GM19351 (cell line): ENCODE measurements around the gene PAX7.

Experiments
- ATAC-seq: cut with Tn5 transposase; IDR thresholded peaks from one replicate; pipeline ENCODE4 v1.9.1; 2021; ENCODE audit warnings: mild to moderate bottlenecking, moderate library complexity; ENCODE audit not compliant: unreplicated experiment

Gene PAX7

GRCh38 chr1:18640228-18641004 is 9.8 kb downstream of the PAX7 start:
- ATAC-seq = no peak

DNA sequence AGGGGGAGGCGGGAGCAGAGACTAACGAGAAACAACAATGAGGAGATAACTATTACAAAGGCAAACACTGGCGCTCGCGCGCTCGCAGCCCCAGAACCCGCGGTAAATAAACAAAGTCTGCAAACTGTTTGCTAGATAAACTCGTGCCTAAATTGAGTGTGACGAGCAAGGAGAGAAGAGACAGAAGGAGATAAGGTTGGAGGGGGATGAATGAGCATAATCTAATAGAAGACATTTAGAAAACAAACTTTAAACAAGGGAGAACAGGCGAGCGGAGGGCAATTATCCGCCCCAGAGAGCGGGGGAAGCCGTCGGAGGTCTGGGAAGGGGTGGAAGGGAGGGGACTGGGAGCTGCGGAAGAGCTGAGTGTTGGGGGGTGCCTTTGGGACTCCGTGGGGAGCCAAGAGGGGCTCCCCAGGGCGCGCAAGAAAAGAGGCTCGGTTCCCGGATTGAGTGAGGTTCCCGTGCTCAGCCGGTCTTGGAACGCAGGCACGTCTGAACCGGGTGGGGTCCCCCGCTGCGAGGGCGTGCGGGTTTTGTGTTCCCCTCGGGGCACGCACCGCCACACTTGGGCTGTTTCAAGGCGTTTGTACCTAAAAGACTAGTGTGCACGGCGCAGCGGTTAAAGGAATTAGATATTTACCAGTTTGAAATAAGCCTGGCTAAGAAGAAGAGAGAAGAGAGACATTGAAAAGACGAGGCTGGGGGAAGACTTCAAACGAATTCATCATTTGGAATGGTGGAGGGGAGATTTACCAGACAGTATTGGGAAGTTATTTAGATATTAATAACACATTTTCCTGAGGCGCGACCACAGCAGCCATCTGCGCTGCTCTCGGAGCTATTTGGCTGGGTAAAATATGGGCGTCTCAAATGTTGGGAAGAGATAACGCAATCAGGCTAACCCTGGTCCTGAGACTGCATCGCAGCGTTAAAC is 10.6 kb downstream of the PAX7 start:
- ATAC-seq = no peak

DNA sequence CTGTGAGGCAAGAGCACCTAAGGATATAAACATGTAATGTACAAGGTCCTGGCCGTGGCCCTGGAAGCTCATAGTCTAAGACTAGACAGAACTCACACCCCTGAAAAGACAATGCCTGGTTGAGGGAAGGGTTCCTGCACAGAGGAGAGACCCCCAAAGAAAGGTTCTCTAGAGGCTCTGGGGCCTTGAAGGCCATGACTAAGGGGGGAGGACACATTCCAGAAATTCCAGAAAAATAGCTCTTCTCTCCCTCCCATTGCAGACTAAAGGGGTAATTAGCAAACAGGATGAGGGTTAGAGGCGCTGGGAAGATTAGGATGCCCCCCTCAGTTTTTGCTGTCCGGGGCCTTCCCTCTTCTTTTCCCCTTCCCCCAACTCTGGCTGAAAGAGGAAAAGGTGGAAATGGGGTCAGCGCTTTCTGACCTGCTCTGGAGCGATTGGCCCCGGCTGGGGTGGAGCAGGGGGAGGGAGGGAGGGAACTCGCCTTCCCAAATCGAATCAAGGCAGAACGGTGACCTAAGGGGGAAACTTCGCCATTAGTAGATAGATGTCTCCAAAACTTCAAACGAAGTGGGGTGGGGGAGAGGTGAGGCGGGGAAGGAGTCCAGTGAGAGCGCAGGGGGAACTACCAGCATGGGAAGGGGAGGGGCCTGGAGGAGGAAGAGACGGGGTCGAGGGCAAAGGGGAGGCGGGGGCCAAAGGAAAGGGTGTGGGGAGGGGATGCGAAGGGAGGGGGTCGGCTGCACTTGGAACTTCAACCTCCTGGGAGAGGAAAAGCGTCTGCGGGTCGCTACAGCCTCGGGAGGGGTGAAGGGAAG is 11.8 kb downstream of the PAX7 start:
- ATAC-seq = no peak

- no peak for ATAC-seq
Observed at GRCh38 chr1:18643154-18644012, 12.7 kb downstream of the PAX7 start.

- ATAC-seq = no peak
Observed at GRCh38 chr1:18644013-18644399, 13.4 kb downstream of the PAX7 start.

DNA sequence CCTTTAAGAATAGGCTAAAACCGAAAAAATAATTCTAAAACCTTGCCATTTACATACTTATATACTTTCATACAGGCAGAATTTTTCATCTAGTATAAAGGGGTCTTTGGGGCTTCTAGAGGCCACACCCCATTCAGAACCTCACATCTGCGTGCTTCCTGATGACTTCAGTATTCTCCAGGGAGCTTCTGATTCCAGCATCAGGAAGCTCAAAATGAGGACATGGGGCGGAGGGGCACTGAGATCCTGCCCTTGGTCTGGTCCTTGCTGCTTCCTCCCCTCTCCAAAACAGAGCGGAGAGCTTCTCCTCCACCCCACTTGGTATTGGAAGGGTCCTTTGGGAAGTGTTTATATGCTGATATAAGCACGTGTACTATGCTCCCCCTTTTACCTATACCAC is 13.8 kb downstream of the PAX7 start:
- no peak for ATAC-seq

- no peak for ATAC-seq
Observed at GRCh38 chr1:18644973-18645746, 14.5 kb downstream of the PAX7 start.

- no peak for ATAC-seq
Observed at GRCh38 chr1:18645747-18646090, 15.1 kb downstream of the PAX7 start.

DNA sequence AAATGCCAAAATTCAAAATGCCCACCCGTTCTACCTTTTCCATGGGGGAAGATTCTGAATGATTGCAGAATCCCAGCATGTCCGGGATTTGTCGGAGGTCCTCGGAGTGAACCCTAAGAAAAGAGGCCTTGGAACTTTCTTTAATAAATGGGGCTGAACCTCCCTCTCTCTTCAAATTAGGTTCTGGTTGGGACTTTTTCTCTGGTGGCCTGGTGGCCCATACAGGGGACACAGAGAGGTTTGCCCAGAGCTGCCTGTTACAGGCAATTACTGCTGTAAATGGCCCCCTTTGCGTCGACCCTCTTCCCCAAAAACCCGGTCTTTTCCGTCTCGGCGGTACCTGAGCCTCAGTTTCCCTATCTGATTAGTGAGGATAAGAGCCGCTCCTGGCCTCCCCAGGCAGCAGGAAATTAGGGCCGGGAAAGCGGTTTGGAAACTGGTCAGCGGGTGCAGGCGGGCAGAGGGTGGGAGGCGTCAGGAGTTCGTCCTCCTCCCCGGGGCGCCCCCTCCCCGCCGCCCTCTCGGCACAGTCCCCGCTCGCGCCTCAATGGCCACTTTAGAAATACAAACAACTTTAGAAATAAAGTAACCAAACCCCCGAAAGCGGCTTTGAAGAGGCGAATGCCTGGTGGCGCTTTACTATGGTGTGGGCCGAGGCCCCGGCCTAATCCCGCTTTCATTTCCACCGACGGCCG is 15.6 kb downstream of the PAX7 start:
- no peak for ATAC-seq

GRCh38 chr1:18646786-18647410 is 16.3 kb downstream of the PAX7 start:
- ATAC-seq = no peak

DNA sequence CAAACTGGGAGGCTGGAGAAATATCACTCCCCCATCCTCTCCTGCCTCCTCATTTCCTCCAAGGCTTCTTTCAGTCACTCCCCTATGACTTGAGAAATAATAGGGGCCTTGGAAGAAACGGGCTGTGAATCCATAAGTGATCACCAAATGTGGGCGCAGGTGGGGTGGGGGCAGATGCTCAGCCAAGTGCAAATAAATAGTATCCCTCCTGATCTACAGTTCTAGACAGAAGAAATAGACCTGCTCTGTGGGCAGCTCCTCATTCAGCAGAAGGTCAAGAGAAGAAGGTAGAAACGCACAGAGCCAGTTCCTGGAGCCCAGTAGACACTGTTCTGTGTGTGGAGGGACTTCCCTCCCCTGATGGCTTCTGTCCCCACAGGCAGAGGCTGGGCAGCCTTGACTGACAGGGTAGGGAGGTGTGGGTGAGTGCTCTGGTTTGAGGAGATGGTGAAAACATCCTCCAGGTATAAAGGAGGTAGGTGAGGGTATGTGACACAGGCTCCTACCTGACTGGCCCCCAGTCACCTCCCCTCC is 17.1 kb downstream of the PAX7 start:
- no peak for ATAC-seq

GRCh38 chr1:18649693-18650370 is 19.2 kb downstream of the PAX7 start:
- no peak for ATAC-seq

DNA sequence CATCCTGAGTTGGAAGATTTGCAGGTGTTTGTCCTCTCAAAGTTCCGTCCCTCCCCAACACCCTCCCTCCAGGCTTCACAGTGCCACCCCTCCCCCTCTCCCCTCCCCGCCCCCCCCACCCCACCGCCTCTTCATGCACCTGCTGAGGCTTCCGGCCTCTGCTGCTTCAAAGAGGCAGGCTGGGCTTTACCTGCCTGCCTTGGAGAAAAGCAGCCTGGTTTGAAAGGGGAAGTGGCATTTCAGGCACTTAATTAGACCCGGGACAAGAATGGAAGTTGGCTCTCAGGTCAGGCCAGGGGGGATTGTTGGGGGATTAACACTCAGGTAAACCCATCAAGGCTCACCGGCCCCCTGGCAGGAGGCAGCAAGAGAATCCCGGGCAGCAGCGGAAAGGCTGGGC is 21.1 kb downstream of the PAX7 start:
- ATAC-seq = no peak

DNA sequence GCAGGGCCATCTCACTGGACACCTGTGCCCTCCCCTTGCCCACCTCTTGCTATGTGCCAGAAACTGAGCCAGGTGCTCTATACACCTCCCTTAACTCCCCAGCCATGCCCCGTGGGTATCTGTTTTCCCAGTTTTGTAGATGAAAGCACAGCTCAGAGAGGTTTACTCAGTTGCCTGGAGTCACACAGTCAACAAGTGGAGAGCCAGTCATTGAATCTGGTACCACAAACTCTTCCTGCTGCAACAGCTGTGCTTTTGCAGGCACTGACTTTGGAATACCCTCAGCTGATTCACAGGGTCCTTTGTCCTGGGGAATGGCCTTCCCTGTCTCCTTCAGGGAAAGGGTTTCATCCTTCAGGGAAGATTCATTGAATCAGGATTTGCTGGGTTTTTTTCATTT is 22.1 kb downstream of the PAX7 start:
- ATAC-seq = no peak

- no peak for ATAC-seq
Observed at GRCh38 chr1:18653367-18653766, 22.7 kb downstream of the PAX7 start.

DNA sequence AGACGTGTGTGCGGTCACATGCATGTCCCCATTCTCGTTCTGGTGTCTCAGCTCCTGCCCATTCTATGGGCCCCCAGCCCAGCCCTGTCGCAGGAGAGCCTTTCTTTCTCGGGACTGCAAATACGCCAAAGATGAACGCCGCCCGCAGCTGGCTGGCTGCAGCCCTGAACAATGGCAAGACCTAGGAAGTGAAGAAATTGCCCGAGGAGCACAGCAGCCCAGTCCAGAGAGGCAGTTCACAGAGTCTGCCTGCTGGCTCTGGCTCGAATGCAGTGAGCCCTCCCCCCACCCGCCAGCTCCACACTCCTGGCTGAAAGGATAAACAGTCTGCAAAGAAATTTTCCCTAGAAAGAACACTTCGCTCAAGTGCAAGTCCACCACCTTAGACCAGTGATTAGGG is 23.3 kb downstream of the PAX7 start:
- no peak for ATAC-seq

DNA sequence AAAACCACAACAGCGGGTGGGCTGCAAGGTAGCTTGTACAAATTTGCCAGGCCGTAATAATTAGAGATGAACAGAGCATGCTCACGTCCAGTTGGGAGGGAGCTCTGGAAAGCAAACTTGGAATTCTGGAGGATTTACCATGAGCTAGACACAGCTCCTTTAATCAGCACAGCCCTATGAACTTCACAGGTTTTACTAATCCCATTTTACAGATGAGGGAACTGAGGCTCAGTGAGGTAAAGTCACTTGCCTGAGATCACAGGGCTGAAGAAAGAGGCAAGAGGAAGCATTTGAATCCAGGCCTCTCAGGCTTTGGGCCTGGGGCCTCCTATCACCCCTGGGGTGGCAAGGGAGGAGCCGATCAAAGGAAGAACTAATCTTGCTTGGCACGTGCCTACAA is 24.0 kb downstream of the PAX7 start:
- no peak for ATAC-seq
